ENCODE results near the gene PROKR2. TPM values are rescaled to one million over a fixed set of nuclear protein-coding genes. Genes with fewer than 3 reads are reported as not detected.

The PROKR2 gene
- total RNA-seq (not detected), polyA plus RNA-seq (not detected)

DNA sequence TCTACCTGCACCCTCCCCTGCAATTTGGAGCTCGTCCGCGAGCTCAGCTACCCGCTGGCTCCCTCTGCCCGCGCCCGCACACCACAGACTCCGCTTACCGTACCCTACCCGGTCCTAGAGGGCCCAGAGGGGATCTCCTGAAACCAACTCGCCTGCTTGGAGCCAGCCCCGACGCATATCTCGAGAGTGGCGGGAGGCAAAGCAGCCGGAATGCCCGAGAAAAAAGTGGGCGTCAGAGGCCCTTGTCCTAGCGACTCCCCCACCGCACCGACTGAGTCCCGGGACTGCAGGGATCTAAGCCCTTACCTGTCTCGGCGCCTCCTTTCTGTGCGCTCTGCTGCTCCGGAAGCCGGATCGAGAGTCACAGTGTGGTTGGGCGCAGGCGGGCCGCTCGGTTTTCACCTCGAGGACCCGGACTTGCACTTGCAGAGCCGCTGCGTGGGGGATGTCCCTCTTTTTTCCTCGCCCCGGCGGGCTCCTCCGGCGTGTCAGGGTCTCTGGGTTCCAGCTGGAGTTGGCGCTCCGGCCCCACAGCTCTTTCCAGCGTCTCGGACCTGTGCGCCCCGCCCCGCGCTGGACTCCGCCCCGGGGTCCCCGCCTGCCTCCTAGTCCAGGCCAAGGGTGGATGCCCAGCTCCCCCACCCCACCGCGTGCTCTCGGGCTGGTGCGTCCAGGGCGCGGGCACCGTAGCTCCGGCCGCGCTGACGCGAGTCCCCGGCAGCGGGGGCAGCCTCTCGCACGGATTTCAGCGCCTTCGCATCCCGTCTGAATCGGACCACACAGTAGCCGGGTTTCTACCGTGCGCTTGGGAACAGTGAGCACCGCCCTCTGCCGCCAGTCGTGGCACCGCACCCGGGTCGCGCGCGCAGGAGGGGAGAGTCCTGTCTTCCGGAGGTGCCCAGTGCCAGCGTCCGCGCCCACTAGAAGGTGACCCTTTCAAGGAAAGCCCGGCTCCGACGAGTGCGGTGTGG lies at the start of gene PROKR2:
Gene PROKR2, minus strand, starts transcription at position 767 of the 971 bp plus-strand sequence. CDS start 2,585 bp downstream, outside the sequence.
- FAIRE-seq (no peak), ATAC-seq (peak in 2 of 4 donors; percentile 36 to 51), DNase-seq (peak in 2 of 6 donors; percentile 51 to 58)
- H3K27me3 ChIP-seq = peaks cover 0 to 7% (median 0%) of the 10 kb centered on the region in 4 donors
- H3K27ac ChIP-seq = no peak within 1 kb of the TSS
- WGBS, 2 donors = 1% methylated on average over 87 to 92 of the region's 92 CpGs
- no peak for TF ChIP-seq CTCF (IDR thresholded peaks at IDR 0.05)
- H3K4me1 ChIP-seq = no peaks in the 10 kb centered on the region
- no peaks in the 10 kb centered on the region for H3K9me3 ChIP-seq
- intact Hi-C loops (cut with DNase I) = no loop called here
- H3K4me3 ChIP-seq = peak within 1 kb of the TSS in 1 of 4 donors; percentile 18
- H3K36me3 ChIP-seq = no peaks in the 10 kb centered on the region

DNA sequence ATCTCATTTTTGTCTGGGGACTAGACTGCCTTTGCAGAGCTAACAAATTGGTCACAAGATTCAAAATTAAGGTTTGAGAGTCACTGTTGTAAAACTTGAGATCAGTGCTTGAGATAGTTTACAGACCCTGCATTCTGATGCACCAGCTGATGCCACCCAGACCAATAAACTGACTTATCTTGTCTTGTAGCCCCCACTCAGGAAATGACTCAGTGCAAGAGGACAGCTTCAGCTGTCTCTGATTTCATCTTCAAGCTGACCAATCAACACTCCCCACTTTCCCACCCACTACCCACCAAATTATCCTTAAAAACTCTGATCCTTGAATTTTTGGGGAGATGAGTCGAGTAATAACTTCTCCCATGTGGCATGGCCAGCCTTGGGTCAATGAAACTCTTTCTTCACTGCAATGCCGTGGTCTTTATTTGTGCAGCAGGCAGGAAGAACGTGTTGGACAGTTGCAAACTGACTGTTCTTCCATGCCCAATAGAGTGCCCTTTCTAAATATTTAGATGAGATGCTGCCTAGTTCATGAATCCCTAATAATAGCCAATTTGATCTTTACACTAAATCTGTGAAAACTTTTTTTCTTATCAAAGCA lies 48.3 kb upstream of the PROKR2 start:
- H3K27me3 ChIP-seq = no peaks in the 10 kb centered on the region
- intact Hi-C loops (cut with DNase I) = no loop called here
- no peaks in the 10 kb centered on the region for H3K4me1 ChIP-seq
- H3K9me3 ChIP-seq = no peaks in the 10 kb centered on the region
- no peaks in the 10 kb centered on the region for H3K36me3 ChIP-seq
- FAIRE-seq (no peak), DNase-seq (no peak), ATAC-seq (no peak)
- TF ChIP-seq CTCF (IDR thresholded peaks at IDR 0.05) = no peak
- peak overlapping the region in 1 of 4 donors; percentile 30 for H3K27ac ChIP-seq
- 43 to 58% methylated on average over 3 of the region's 3 CpGs for WGBS, 2 donors
- H3K4me3 ChIP-seq = no peak overlapping the region

DNA sequence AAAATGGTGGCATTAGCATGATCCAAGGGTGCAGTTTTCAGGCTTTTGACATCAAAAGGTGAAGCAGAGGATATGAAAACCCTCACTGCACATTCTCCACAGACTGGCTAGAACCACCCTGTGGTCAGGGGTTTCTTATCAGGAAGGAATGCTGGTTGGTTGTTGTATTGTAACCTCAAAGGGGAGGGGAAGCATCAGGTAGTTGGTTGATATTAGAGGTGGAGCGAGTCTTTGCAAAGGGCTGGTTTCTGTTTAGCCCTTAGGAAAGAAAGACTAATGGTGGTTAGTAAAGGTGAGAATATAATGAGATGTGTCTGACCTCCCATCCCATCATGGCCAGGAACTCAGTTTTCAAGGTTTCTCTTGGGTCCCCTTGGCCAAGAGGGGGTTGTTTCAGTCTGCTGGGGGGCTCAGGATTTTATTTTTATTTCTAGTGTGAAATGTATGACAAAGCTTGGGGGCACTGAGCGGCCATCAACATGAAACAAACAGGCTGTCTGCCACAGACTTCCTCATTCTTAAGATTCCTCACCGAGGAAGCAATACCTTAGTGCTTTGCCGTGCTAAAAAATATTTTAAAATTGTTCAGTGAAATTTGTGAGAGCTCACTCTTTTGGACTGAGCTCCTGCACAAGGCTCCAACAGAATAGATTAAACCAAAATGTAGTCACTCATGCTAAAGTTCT lies 47.5 kb upstream of the PROKR2 start:
- intact Hi-C loops (cut with DNase I) = no loop called here
- no peaks in the 10 kb centered on the region for H3K27me3 ChIP-seq
- TF ChIP-seq CTCF (IDR thresholded peaks at IDR 0.05) = no peak
- H3K4me3 ChIP-seq = no peak overlapping the region
- H3K36me3 ChIP-seq = no peaks in the 10 kb centered on the region
- no peak for DNase-seq
- 33 to 43% methylated on average over 4 of the region's 4 CpGs for WGBS, 2 donors
- peak in 1 of 4 donors; percentile 45 for ATAC-seq
- peak overlapping the region in 1 of 4 donors; percentile 30 for H3K27ac ChIP-seq
- FAIRE-seq = no peak
- H3K9me3 ChIP-seq = no peaks in the 10 kb centered on the region
- H3K4me1 ChIP-seq = no peaks in the 10 kb centered on the region

- H3K27ac ChIP-seq = no peak overlapping the region
- 16 to 17% methylated on average over 2 of the region's 2 CpGs for WGBS, 2 donors
Measured at GRCh38 chr20:5362771-5363170, 46.0 kb upstream of the PROKR2 start.

More at GRCh38 chr20:5362771-5363170, 46.0 kb upstream of the PROKR2 start:
- H3K9me3 ChIP-seq = no peaks in the 10 kb centered on the region
- ATAC-seq = no peak
- intact Hi-C loops (cut with DNase I) = no loop called here
- FAIRE-seq = no peak
- H3K27me3 ChIP-seq = no peaks in the 10 kb centered on the region
- H3K4me3 ChIP-seq = no peak overlapping the region
- DNase-seq = no peak
- H3K36me3 ChIP-seq = no peaks in the 10 kb centered on the region
- H3K4me1 ChIP-seq = no peaks in the 10 kb centered on the region
- TF ChIP-seq CTCF (IDR thresholded peaks at IDR 0.05) = no peak

Data from pancreas (tissue), 10 donors.